ENCODE measurements around the gene LOXL1. TPM values are rescaled to one million over a fixed set of nuclear protein-coding genes. Genes with fewer than 3 reads are reported as not detected.

LOXL1 gene
- total and polyA plus RNA-seq, 9 of the 15 experiments (the other 6 are each of a cell fraction or from before 2014, with no cell fraction given): 0.14 TPM; not detected in 8

DNA sequence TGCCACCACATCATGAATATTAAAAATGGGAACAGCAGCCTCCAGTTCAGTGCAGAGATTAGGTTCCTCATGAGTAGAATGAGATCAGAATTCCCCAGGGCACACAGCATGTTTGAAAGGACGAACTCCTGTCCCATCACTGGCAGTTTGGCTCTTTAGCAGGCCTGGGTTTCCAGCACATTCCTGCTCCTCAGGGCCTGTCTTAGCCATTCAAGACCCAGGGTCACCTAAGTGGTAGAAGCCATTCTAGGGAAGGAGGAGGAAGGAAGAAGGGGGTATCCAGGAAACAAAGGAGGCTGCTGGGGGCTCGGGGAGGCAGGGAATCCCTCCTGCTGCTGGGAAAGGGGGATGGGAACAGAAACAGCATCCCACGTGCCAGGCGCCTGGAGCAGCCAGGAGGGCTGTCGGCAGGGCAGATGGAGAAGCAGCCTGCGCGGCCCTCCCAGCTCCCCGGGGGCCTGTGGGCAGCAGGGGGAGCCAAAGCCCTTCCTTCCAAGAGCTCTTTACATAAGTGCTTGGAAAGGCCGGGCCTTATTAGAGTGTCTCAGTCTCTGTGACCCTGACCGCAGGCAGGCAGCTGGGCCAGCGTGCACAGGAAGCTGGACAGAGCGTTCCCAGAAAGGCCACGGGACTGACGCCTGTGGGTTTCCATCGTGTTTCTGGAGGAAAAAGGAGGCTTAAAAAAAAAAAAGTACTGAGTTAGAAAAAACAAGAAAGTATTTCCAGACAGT lies 24.7 kb downstream of the LOXL1 start (continued):
- TF ChIP-seq ESRRB (CRISPR knock-in tag; IDR thresholded peaks at IDR 0.05; ENCODE audit: borderline replicate concordance): no peak
- TF ChIP-seq RBM14 (IDR thresholded peaks at IDR 0.05; ENCODE audit: borderline replicate concordance, insufficient read depth, low read depth, low read length): no peak
- no peak for TF ChIP-seq CBFA2T3 (IDR thresholded peaks at IDR 0.05)
- no peak for TF ChIP-seq ELF1 (tag; IDR thresholded peaks at IDR 0.05)
- no peak for TF ChIP-seq PHTF2 (CRISPR knock-in tag; IDR thresholded peaks at IDR 0.05)
- peak; percentile 59 for TF ChIP-seq MYC (IDR thresholded peaks at IDR 0.05; ENCODE audit: low read depth, low read length)
- no peak for TF ChIP-seq MYC (CRISPR knock-in tag; IDR thresholded peaks at IDR 0.05; ENCODE audit: borderline replicate concordance, low read depth)
- TF ChIP-seq ZNF212 (CRISPR knock-in tag; IDR thresholded peaks at IDR 0.05): no peak
- TF ChIP-seq, protein P1, sequence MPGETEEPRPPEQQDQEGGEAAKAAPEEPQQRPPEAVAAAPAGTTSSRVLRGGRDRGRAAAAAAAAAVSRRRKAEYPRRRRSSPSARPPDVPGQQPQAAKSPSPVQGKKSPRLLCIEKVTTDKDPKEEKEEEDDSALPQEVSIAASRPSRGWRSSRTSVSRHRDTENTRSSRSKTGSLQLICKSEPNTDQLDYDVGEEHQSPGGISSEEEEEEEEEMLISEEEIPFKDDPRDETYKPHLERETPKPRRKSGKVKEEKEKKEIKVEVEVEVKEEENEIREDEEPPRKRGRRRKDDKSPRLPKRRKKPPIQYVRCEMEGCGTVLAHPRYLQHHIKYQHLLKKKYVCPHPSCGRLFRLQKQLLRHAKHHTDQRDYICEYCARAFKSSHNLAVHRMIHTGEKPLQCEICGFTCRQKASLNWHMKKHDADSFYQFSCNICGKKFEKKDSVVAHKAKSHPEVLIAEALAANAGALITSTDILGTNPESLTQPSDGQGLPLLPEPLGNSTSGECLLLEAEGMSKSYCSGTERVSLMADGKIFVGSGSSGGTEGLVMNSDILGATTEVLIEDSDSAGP (CRISPR knock-in tag; IDR thresholded peaks at IDR 0.05): no peak
- TF ChIP-seq POLR2H (tag; IDR thresholded peaks at IDR 0.05; ENCODE audit: low read depth): no peak
- TF ChIP-seq, protein P2, sequence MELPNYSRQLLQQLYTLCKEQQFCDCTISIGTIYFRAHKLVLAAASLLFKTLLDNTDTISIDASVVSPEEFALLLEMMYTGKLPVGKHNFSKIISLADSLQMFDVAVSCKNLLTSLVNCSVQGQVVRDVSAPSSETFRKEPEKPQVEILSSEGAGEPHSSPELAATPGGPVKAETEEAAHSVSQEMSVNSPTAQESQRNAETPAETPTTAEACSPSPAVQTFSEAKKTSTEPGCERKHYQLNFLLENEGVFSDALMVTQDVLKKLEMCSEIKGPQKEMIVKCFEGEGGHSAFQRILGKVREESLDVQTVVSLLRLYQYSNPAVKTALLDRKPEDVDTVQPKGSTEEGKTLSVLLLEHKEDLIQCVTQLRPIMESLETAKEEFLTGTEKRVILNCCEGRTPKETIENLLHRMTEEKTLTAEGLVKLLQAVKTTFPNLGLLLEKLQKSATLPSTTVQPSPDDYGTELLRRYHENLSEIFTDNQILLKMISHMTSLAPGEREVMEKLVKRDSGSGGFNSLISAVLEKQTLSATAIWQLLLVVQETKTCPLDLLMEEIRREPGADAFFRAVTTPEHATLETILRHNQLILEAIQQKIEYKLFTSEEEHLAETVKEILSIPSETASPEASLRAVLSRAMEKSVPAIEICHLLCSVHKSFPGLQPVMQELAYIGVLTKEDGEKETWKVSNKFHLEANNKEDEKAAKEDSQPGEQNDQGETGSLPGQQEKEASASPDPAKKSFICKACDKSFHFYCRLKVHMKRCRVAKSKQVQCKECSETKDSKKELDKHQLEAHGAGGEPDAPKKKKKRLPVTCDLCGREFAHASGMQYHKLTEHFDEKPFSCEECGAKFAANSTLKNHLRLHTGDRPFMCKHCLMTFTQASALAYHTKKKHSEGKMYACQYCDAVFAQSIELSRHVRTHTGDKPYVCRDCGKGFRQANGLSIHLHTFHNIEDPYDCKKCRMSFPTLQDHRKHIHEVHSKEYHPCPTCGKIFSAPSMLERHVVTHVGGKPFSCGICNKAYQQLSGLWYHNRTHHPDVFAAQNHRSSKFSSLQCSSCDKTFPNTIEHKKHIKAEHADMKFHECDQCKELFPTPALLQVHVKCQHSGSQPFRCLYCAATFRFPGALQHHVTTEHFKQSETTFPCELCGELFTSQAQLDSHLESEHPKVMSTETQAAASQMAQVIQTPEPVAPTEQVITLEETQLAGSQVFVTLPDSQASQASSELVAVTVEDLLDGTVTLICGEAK (IDR thresholded peaks at IDR 0.05): no peak
- TF ChIP-seq, protein P2 (CRISPR knock-in tag; IDR thresholded peaks at IDR 0.05): no peak
- no peak for TF ChIP-seq EGR1 (conservative IDR thresholded peaks at IDR 0.05)
- TF ChIP-seq NBN (IDR thresholded peaks at IDR 0.05; ENCODE audit: low read depth): no peak
- TF ChIP-seq, protein P3, sequence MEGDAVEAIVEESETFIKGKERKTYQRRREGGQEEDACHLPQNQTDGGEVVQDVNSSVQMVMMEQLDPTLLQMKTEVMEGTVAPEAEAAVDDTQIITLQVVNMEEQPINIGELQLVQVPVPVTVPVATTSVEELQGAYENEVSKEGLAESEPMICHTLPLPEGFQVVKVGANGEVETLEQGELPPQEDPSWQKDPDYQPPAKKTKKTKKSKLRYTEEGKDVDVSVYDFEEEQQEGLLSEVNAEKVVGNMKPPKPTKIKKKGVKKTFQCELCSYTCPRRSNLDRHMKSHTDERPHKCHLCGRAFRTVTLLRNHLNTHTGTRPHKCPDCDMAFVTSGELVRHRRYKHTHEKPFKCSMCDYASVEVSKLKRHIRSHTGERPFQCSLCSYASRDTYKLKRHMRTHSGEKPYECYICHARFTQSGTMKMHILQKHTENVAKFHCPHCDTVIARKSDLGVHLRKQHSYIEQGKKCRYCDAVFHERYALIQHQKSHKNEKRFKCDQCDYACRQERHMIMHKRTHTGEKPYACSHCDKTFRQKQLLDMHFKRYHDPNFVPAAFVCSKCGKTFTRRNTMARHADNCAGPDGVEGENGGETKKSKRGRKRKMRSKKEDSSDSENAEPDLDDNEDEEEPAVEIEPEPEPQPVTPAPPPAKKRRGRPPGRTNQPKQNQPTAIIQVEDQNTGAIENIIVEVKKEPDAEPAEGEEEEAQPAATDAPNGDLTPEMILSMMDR (IDR thresholded peaks at IDR 0.05 in 2 of 3, conservative IDR thresholded peaks at IDR 0.05 in 1 of 3; ENCODE audit: insufficient read depth in 2 of 3, low read depth in 1 of 3, low read length in 3 of 3): peak; percentile 85 to 90 (median 88)

Measured in K562 (cell line).